T-helper 1 cell treated with Interleukin-12 subunit alpha and Interleukin-12 subunit beta and Interleukin-4 antibody, amounts not matched to agents 30 μg/mL and 1 μg/mL, for 36 hours (primary cell): ENCODE results near the gene VPS51.

Experiments used
- H3K27ac Mint-ChIP-seq: one replicate; pipeline ENCODE4 v1.8.0; 2021; ENCODE audit warnings: mild to moderate bottlenecking, mixed read lengths
- H3K27me3 Mint-ChIP-seq: one replicate; pipeline ENCODE4 v1.8.0; 2021; ENCODE audit warnings: low read depth, mixed read lengths
- H3K36me3 Mint-ChIP-seq: one replicate; pipeline ENCODE4 v1.8.0; 2021; ENCODE audit warnings: low read depth, mixed read lengths
- H3K4me1 Mint-ChIP-seq: one replicate; pipeline ENCODE4 v1.8.0; 2021; ENCODE audit warnings: low read depth, mixed read lengths
- H3K4me3 Mint-ChIP-seq: one replicate; pipeline ENCODE4 v1.8.0; 2021; ENCODE audit warnings: mild to moderate bottlenecking, moderate library complexity, mixed read lengths
- H3K9me3 Mint-ChIP-seq: one replicate; pipeline ENCODE4 v1.8.0; 2021; ENCODE audit warnings: mixed read lengths

Gene VPS51

GRCh38 chr11:65085446-65085845 is 10.6 kb upstream of the VPS51 start:
- no peaks in the 10 kb centered on the region for H3K27me3 Mint-ChIP-seq
- H3K36me3 Mint-ChIP-seq, result peaks cover 25% of the 10 kb centered on the region

GRCh38 chr11:65086809-65087208 is 9.2 kb upstream of the VPS51 start:
- H3K27me3 Mint-ChIP-seq, result no peaks in the 10 kb centered on the region
- no peaks in the 10 kb centered on the region for H3K9me3 Mint-ChIP-seq
- H3K27ac Mint-ChIP-seq, result no peak overlapping the region
- peaks cover 30% of the 10 kb centered on the region for H3K4me1 Mint-ChIP-seq
- no peak overlapping the region for H3K4me3 Mint-ChIP-seq
- peaks cover 21% of the 10 kb centered on the region for H3K36me3 Mint-ChIP-seq

More at GRCh38 chr11:65085446-65085845, 10.6 kb upstream of the VPS51 start:
- peaks cover 38% of the 10 kb centered on the region for H3K4me1 Mint-ChIP-seq
- peak overlapping the region; percentile 98 for H3K27ac Mint-ChIP-seq
- H3K9me3 Mint-ChIP-seq, result no peaks in the 10 kb centered on the region
- H3K4me3 Mint-ChIP-seq, result peak overlapping the region; percentile 91

- H3K4me3 Mint-ChIP-seq, result no peak overlapping the region
- peaks cover 21% of the 10 kb centered on the region for H3K36me3 Mint-ChIP-seq
These were observed 8.8 kb upstream of the VPS51 start for GRCh38 chr11:65087216-65087615.

GRCh38 chr11:65087827-65088226 is 8.2 kb upstream of the VPS51 start:
- no peaks in the 10 kb centered on the region for H3K27me3 Mint-ChIP-seq
- no peaks in the 10 kb centered on the region for H3K9me3 Mint-ChIP-seq
- H3K27ac Mint-ChIP-seq, result no peak overlapping the region
- no peak overlapping the region for H3K4me3 Mint-ChIP-seq
- H3K4me1 Mint-ChIP-seq, result peaks cover 25% of the 10 kb centered on the region
- H3K36me3 Mint-ChIP-seq, result peaks cover 18% of the 10 kb centered on the region

More at GRCh38 chr11:65087216-65087615, 8.8 kb upstream of the VPS51 start:
- Mint-ChIP-seq H3K9me3 (no peaks in the 10 kb centered on the region), H3K27me3 (no peaks in the 10 kb centered on the region), H3K27ac (no peak overlapping the region), H3K4me1 (peaks cover 28% of the 10 kb centered on the region)

GRCh38 chr11:65089621-65090020 is 6.4 kb upstream of the VPS51 start:
- H3K9me3 Mint-ChIP-seq, result no peaks in the 10 kb centered on the region
- H3K27ac Mint-ChIP-seq, result no peak overlapping the region
- H3K4me3 Mint-ChIP-seq, result no peak overlapping the region
- H3K36me3 Mint-ChIP-seq, result peaks cover 12% of the 10 kb centered on the region
- H3K4me1 Mint-ChIP-seq, result peaks cover 12% of the 10 kb centered on the region
- no peaks in the 10 kb centered on the region for H3K27me3 Mint-ChIP-seq

- Mint-ChIP-seq H3K4me1 (peaks cover 4% of the 10 kb centered on the region), H3K27ac (no peak overlapping the region), H3K36me3 (peaks cover 10% of the 10 kb centered on the region), H3K27me3 (no peaks in the 10 kb centered on the region), H3K4me3 (no peak overlapping the region), H3K9me3 (no peaks in the 10 kb centered on the region)
These were observed 5.4 kb upstream of the VPS51 start for GRCh38 chr11:65090628-65091027.

- peak overlapping the region; percentile 96 for H3K27ac Mint-ChIP-seq
- no peaks in the 10 kb centered on the region for H3K27me3 Mint-ChIP-seq
- H3K36me3 Mint-ChIP-seq, result peaks cover 4% of the 10 kb centered on the region
- H3K9me3 Mint-ChIP-seq, result no peaks in the 10 kb centered on the region
- peaks cover 6% of the 10 kb centered on the region for H3K4me1 Mint-ChIP-seq
- peak overlapping the region; percentile 92 for H3K4me3 Mint-ChIP-seq
These were observed 587 bp upstream of the VPS51 start for GRCh38 chr11:65095427-65095826.

- Mint-ChIP-seq H3K27ac (no peak overlapping the region), H3K9me3 (no peaks in the 10 kb centered on the region), H3K36me3 (peaks cover 4% of the 10 kb centered on the region), H3K27me3 (no peaks in the 10 kb centered on the region), H3K4me3 (peak overlapping the region; percentile 92), H3K4me1 (peaks cover 6% of the 10 kb centered on the region)
These were observed 912 bp downstream of the VPS51 start for GRCh38 chr11:65096926-65097325.

- no peaks in the 10 kb centered on the region for H3K9me3 Mint-ChIP-seq
These were observed 4.8 kb downstream of the VPS51 start for GRCh38 chr11:65100674-65101350.

GRCh38 chr11:65102142-65103095 is 6.4 kb downstream of the VPS51 start:
- Mint-ChIP-seq H3K36me3 (peaks cover 18% of the 10 kb centered on the region), H3K4me1 (peaks cover 10% of the 10 kb centered on the region), H3K27ac (no peak overlapping the region), H3K27me3 (no peaks in the 10 kb centered on the region), H3K9me3 (no peaks in the 10 kb centered on the region), H3K4me3 (no peak overlapping the region)

More at GRCh38 chr11:65100674-65101350, 4.8 kb downstream of the VPS51 start:
- Mint-ChIP-seq H3K27ac (no peak overlapping the region), H3K36me3 (peaks cover 12% of the 10 kb centered on the region), H3K4me1 (peaks cover 11% of the 10 kb centered on the region), H3K4me3 (no peak overlapping the region), H3K27me3 (no peaks in the 10 kb centered on the region)

GRCh38 chr11:65103476-65103875 is 7.5 kb downstream of the VPS51 start:
- H3K27me3 Mint-ChIP-seq, result no peaks in the 10 kb centered on the region
- no peak overlapping the region for H3K4me3 Mint-ChIP-seq
- peaks cover 18% of the 10 kb centered on the region for H3K36me3 Mint-ChIP-seq
- H3K27ac Mint-ChIP-seq, result no peak overlapping the region
- H3K4me1 Mint-ChIP-seq, result peaks cover 10% of the 10 kb centered on the region
- H3K9me3 Mint-ChIP-seq, result no peaks in the 10 kb centered on the region

- no peak overlapping the region for H3K27ac Mint-ChIP-seq
- H3K27me3 Mint-ChIP-seq, result no peaks in the 10 kb centered on the region
- H3K4me3 Mint-ChIP-seq, result no peak overlapping the region
- H3K9me3 Mint-ChIP-seq, result no peaks in the 10 kb centered on the region
- peaks cover 14% of the 10 kb centered on the region for H3K36me3 Mint-ChIP-seq
- peaks cover 7% of the 10 kb centered on the region for H3K4me1 Mint-ChIP-seq
These were observed 8.6 kb downstream of the VPS51 start for GRCh38 chr11:65104628-65105027.

GRCh38 chr11:65107078-65107477 is 11.1 kb downstream of the VPS51 start:
- Mint-ChIP-seq H3K4me1 (peaks cover 25% of the 10 kb centered on the region), H3K36me3 (peaks cover 17% of the 10 kb centered on the region), H3K9me3 (no peaks in the 10 kb centered on the region), H3K27ac (no peak overlapping the region), H3K4me3 (no peak overlapping the region), H3K27me3 (no peaks in the 10 kb centered on the region)

- no peak overlapping the region for H3K27ac Mint-ChIP-seq
These were observed 11.9 kb downstream of the VPS51 start for GRCh38 chr11:65107751-65108468.

More at GRCh38 chr11:65107751-65108468, 11.9 kb downstream of the VPS51 start:
- Mint-ChIP-seq H3K27me3 (no peaks in the 10 kb centered on the region), H3K4me3 (no peak overlapping the region), H3K4me1 (peaks cover 25% of the 10 kb centered on the region), H3K36me3 (peaks cover 17% of the 10 kb centered on the region), H3K9me3 (no peaks in the 10 kb centered on the region)
